Measurements from ENCODE around the gene PSMD1. TPM values are rescaled to one million over a fixed set of nuclear protein-coding genes. Genes with fewer than 3 reads are reported as not detected.

Gene PSMD1
- total RNA-seq, 2 experiments from 2014 or later = 159 to 164 TPM

GRCh38 chr2:231218366-231218765 lies 161.7 kb downstream of the PSMD1 start:
- CTCF ChIA-PET = no interaction called here
- POLR2A ChIA-PET = no interaction called here

DNA sequence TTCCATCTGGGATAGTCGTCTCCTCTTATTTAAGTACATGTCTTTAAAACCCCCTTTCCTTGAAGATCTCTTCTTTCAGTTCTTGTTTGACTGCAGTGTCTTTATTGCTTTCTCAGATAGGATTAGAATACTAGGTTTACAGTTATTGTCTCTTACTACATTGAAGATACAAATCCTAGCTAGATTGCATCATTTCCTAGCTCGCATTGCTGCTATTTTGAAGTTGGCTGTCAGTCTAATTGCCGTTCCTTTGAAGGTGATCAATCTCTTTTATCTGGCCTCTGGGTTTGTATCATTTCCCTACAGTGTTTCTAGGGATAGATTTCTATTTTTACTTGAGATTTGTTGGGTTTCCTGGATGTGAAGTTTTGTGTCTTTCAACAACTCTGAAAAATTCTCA lies 162.6 kb downstream of the PSMD1 start:
- POLR2A ChIA-PET = no interaction called here

GRCh38 chr2:231221761-231222160 lies 165.1 kb downstream of the PSMD1 start:
- POLR2A ChIA-PET = no interaction called here
- CTCF ChIA-PET = interaction anchor here (0.7 kb wide), 1 partner anchor 26 kb away, joined by 3 read pairs; no protein-coding TSS in a partner anchor

More for the DNA sequence above, 162.6 kb downstream of the PSMD1 start:
- CTCF ChIA-PET = interaction anchor here (0.6 to 1.1 kb wide), 2 partner anchors 9 to 104 kb away, joined by 3 to 4 read pairs; no protein-coding TSS in a partner anchor

Other genes with a start within 250 kb of the PSMD1 start
- gene ITM2C, start 191.9 kb upstream of the PSMD1 start, total RNA-seq = 10 to 100 TPM; 50.4 to 55.0 TPM
- gene GPR55, start 131.6 kb upstream of the PSMD1 start, total RNA-seq = 1 to 10 TPM; 4.4 to 5.6 TPM
- gene SPATA3, start 60.7 kb upstream of the PSMD1 start, total RNA-seq = under 1 TPM; 0.21 to 0.44 TPM
- under 1 TPM; 0.34 to 0.50 TPM for gene C2orf72, start 19.3 kb upstream of the PSMD1 start, total RNA-seq
- gene HTR2B, start 68.2 kb downstream of the PSMD1 start, total RNA-seq = not detected
- gene ARMC9, start 141.8 kb downstream of the PSMD1 start, total RNA-seq = 1 to 10 TPM; 5.7 to 7.4 TPM

Data from activated CD8-positive, alpha-beta memory T cell treated with anti-CD3 and anti-CD28 coated beads for 36 hours (primary cell).